Left kidney (tissue), 2 donors: ENCODE results near the gene TAGAP. TPM values are rescaled to one million over a fixed set of nuclear protein-coding genes. Genes with fewer than 3 reads are reported as not detected.

ENCODE experiments used
- DNase-seq: peaks from one replicate; pipeline ENCODE4 v3.0.0-alpha.2; 2013
- polyA plus RNA-seq: library from polyadenylated mRNA; unstranded; fragments of 120-200 nt; gene quantifications from one replicate; pipeline ENCODE4 v1.2.1, GENCODE V29; 2013; ENCODE audit not compliant: insufficient read length

Gene TAGAP
- polyA plus RNA-seq, 1 donor: 0.78 TPM

DNA sequence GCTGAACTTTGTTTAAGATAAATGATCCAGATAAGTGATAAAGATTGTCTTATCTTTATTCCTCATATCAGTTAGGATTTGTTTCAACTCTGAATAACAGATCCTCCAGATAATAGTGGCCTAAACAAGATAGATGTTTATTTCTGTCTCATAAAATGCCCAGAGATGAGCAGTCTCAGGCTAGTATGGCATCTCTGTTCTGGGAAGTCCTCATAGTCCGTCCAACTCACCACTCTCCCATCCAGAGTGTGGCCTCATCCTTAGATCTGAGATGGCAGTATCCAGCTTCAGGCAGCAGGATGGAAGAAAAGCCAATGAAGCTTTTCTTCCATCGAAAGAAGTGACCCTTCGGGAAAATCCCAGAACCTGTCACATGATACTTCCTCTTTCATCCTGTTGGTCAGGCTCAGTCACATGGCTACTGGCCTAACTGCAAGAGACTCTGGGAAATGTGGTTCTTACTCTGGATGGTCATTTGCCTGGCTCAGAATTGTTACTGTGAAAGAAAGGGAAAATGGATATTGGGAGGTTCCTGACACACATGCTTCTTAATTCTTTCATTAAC lies 29.4 kb upstream of the TAGAP start:
- DNase-seq: no peak

DNA sequence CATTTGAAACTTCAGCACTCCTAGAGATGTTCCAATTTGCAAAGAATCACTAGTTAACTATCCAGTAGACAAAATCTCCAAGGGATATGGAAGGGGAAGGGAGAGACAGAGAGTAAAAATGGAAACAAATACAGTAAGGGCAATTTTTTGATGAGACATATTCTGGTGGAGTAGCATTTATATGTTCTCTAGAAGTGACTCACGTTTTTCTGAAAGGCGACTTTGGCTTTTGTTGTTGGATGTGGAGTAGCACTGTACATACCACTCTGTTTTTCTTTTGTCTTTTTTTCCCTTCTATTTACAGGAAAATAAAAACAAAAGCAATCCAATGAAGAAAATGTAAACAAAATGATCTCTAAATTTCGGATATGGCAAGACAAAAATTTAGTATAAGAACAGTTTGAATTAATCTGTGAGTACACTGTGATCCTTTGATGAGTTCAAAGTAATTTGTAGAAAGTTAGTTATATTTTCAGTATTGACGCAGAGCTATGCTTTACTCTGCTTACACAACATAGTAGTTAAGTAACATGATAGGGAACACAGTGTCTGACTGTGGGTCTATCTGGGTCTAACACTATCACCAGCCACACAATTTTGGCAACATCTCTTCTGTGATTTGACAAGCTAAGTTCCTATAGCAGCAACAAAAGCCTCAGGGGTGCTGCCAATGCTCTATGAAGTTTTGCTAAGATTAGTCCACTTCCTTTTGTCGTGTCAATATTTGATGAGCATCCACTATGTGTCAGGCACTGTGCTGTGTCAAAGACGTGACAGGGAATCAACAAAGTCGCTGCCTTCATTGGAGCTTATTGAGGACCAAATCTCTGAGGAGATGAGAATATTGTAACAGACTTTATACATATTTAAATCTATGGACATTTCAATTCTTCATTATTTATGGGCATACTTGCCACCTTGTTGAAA lies 27.3 kb upstream of the TAGAP start:
- DNase-seq: no peak

DNA sequence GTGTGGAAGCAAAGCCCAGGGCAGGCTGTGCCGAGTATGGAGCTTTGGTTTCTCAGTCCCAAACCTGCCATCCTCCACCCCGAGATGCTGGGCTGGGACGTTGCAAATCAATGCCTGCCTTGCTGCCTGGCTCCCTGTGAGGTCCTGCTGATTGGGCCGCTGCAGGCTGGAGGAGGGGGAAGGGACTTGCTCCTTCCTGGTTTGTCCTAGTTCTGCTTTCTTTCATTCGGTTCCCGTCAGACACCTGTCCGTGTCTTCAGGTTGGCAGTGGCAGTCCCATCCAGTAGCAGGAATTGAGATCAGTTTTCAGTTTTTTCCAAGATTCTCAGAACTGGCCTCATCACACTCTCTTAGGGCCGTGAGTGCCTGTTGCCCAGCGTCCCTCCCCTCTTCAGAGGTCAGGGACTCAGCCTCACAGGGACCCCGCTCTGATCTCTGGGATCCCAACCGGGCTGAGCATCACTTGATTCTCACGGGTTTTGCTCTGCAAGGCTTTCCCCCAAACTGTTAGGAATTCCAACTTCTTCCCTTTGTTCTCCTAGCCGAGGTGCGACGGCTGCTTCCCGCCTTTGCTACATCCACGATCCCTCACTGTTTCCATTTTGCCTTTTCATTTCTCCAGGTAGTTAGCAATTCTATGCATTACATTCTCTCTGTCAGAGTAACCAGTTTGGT lies 24.2 kb upstream of the TAGAP start:
- DNase-seq: no peak

DNA sequence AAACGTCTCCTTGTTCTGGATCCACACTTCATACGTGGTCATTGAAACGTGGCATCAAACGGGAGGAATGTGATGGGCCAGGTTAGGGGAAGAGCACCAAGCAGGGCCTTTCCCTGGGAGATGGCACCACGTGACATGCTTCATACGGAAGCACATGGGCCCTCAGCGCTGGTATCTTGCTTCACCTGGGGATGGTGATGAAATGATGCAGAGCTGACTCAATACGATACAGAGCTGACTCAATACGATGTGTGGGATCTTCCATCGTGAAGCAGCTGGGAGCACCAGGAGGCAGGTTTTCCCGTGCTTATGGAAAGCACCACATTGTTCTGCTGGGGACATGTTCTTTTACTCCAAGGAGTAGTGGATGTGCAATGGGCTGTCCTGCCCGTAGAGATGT lies 22.5 kb upstream of the TAGAP start:
- DNase-seq: no peak

DNA sequence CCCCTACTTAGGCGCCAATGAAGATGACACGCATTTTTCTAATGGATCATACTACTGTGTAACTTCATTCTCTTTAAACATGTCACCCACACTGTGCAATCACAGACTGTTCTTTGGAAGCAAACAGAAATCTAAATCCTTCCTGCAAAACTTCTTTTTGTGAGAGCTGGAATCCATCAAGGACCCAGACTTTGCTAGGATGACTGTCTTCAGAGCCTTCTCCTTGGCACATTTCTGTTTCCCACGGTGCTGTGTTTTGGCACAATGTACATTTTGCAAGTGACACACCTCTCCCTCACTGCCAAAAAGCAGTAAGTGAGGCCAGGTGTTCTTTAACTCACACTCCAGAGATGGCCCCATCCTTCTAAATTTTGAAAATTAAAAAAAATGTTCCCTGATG lies 21.7 kb upstream of the TAGAP start:
- DNase-seq: no peak

DNA sequence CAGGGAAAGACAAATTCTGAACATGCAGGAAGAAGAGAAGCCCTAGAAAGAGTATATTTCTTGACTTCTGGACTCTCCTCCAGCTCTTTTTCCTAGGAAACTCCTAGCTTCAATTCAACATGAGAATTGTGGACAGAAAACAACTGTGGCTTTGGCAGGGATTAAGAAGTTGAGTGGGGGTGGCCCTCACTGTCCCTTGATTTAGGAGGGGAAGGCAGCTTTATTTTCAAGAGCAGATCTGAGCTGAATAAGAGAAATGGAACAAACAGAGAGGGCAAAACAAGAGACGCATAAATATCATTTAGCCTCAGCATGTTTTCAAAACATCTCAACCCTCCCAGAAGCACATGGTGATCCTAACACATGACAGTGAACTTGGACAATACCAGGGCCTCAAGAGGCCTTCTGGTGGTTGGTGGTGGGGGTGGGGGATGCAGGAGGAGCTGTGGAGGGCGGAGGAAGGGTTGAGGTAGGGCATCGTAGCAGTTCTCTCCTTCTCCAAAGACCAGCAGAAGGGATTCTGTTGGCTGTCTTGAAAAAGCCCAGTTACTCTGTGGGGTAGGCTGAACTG lies 21.1 kb upstream of the TAGAP start:
- DNase-seq: peak; percentile 64

DNA sequence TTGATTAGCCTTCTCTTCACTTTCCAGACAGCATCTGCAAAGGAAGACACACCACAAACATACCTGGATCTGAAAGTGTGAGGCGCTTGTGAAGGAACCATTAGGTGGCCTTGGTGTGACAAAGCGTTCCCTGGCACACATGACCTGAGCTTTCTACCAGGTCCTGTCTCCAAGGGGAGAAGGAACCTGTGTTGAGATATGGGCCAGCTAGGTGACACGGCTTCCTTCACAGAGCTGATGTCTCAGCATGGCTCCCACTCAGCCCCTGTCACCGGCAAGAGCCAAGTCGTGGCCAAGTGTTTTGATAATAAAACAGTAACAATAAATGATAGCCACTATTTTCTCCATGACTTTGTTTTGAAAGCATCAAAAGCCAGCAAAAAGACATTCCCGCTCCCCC lies 20.3 kb upstream of the TAGAP start:
- DNase-seq: no peak

DNA sequence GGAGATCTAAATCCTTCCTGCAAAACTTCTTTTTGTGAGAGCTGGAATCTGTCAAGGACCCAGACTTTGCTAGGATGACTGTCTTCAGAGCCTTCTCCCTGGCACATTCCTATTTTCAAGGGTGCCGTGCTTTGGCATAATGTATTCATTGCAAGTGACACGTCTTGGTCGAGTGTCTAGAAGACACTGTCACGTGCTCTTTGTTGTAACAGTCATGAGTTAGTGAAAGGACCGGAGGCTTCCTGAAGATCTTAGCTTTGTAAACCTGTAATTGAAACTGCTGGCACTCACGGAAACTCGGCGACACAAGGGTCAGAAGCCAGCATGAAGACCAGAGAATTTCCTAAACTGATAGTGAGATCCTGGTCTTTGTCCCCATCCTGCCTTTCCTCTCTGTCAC lies 19.7 kb upstream of the TAGAP start:
- DNase-seq: no peak

DNA sequence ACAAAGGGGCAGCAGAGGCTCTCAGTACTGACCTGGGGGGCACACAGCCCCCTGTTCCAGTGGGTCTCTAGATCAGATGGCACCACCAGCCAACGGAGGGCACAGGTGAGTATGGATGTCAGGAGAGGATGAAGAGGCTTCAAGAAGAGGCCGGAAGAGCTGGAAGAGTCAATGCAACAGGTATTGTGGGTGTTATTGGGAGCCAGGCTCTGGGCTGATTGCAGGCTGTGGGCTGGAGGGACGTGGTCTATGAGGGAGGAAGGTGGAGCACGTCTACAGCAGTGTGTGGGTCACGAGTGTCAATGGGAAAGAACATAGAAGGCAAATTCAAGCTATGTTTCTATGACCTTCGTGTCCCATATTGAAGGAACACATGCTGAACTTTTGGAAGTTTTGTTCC lies 18.8 kb upstream of the TAGAP start:
- DNase-seq: no peak

DNA sequence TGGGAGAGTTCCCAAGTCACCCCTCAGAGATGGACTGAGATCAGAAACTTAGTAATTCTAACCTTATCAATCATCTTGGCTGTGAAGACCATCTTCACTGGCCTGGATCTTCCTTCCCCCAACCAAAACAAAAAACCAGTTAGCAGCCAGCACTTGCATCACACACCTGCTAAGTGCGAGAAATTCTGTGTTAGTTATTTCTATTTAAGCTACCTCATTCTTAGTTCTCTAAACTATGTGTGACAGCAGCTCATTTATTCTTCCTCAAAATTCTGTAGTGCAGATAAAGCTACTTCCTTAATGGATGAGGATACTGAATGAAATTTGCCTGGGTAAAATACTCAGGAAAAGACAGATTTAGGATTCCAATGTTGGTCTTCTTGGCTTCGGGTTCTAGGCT lies 18.2 kb upstream of the TAGAP start:
- no peak for DNase-seq

DNA sequence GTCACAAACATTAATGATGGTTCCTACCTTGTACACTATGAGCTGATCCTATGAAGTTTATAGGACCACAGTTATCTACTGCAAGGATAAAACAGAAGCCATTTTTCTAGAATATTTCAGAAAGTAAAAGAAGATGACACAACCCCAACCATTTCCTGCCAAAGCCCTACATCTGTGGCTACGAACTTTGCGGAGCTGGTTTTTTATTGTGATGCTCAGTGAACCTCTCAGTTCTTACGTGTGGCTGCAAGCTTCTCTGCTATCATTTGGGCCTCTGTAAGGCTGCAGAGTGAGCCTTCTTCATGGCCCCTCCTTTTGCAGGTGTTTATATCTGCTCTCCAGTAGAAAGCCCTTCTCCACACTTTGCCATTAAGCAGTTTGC lies 17.8 kb upstream of the TAGAP start:
- DNase-seq: no peak

DNA sequence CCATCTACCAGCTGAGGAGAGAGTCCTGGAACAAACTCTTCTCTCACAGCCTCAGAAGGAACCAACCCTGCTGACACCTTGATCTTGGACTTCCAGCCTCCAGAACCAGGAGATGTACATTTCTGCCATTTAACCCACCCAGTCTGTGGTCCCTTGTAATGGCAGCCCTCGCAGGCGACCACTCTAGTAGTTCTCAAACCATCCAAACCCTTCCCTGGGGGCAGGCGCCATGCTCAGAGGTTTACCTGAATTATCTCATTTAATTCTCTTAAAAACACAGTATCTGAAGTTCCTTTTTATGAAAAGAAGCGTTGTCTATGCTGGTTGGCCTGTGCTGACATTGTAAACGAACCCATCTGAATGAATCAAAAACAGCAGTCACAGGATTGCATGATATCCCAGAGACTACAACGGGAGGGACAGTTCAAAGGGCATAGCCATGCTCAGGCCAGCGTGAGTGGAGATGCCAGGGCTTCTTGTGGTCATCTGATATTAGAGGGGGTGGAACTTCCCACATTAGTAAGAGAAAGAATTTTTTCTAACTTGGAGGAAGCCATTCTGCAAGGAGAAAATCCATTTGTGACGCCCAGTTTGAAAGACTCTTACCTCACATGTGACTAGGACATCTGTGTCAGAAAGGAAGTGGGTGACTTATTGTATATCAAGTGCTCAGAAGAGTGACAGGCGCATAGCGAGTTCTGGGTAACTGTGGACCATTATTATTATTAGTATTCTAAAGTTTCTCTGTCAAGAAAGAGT lies 17.2 kb upstream of the TAGAP start:
- no peak for DNase-seq

DNA sequence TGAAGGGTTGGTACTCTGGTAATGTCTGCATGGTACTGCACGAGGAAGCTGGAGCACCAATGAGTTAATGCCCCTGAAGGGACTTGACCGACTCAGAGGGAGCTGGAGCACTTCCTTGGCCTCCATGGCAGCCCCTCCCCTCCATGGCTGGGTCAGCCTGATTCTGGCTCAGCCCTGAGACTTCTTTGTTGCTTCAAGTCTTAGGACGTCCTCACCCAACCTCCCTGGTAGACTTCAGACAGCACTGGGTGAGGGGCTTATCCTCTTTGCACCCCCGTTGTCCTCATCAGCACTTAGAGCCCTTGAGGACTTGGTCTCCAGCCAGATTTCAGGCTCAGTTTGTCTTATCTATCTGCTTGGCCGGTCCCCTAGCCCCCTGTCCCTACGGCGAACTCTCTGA lies 16.4 kb upstream of the TAGAP start:
- DNase-seq: no peak

DNA sequence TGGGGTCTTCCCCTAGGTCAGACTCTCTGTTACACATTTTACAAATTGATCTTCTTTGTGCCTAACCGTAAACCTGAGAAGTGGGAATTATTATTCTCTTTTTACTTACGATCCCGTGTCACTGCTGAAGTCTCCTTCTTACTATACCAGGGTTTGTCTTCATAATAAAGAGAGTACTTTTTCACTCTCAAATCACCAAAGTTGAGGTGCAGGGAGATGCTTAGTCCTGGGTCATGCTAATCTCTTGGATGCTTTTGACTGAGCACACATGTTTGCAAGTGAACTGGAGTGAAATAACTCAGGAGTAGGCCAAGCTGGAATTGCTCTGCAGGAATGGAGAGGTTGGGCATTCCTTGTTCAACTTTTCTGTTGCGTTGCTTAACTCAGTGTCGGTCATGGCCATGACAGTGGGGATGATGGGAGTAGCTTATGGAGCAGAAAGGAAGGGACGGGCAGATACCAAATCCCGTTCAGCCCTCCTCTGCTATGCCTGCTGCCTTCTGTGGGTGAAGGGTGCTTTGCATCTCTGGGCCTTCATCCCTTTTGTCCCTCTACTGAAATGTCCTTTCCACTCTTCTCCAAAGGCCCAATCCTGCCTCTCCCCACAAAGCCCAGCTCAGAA lies 15.2 kb upstream of the TAGAP start:
- DNase-seq: no peak

DNA sequence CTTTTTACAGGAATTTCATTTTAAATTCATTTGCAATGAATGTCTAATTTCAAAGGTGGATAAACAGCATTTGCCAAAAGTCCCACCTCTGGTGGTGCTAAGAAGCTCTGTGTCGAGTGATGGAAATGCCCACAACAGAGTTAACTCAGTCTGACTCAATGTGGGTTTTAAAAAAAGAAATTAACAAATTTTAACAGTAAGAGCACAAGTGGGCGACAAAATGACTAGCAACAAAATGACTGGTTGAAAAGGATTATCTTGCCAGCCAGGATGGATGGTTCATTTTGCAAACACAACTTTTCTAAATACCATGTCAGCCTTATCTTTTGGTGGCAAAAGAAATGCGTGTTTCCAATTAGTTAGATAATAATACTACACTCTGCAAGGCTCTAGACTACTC lies 14.3 kb upstream of the TAGAP start:
- no peak for DNase-seq

DNA sequence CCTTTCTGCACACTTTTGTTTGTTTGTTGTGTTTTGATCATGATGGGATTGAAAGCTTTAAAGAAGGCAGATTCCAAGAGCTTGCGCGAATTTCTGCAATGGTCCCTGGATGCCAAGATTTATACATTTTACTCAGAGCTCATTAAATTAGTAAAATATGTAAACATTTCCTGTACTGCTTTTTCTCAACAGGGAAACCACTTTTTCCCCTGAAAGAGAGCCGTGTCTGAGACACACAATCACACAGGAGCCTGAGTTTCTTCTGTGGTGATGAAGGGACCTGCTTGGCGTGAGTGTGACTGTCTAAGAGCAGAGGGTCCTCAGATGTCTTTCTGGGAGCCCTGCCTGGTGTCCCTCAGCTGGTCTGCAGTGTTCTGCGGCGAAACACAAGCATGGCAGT lies 12.1 kb upstream of the TAGAP start:
- DNase-seq: no peak

DNA sequence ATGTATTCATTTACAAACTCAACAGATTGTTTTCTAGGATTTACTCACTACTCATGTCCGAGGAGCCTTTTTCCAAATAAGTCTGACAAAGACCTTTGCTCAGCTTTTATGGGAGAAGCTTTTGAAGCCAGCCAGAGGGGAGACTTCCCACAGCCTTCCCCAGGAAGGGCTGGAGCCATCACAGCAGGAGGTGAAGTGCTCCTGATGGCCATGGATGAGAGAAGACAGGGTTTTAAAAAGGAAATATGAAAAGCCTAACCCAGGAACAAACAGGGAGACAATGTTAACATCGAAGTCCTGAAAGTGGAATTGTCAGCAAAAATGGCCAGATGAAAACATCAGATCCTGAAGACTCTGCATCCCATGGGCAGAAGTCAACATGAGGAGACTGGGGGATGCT lies 11.6 kb upstream of the TAGAP start:
- DNase-seq: no peak

DNA sequence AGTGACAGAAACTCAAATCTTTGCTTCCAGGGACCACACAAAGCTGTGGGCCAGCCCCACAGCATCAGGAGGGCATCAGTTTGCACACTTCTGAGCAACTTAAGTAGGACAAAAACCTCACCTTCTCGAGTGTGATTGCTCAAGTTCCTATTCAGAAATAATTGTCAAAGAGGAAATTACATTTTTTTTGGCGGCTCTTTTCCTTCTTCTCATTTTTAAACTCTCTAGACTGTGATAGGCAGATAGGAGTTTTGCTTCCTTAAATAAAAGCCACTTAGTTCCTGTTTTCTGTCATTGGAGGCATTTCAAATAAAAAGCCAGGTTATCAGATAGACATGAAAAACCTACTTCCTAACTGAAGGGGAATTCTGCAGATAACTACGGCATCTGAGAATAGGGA lies 11.2 kb upstream of the TAGAP start:
- DNase-seq: no peak

DNA sequence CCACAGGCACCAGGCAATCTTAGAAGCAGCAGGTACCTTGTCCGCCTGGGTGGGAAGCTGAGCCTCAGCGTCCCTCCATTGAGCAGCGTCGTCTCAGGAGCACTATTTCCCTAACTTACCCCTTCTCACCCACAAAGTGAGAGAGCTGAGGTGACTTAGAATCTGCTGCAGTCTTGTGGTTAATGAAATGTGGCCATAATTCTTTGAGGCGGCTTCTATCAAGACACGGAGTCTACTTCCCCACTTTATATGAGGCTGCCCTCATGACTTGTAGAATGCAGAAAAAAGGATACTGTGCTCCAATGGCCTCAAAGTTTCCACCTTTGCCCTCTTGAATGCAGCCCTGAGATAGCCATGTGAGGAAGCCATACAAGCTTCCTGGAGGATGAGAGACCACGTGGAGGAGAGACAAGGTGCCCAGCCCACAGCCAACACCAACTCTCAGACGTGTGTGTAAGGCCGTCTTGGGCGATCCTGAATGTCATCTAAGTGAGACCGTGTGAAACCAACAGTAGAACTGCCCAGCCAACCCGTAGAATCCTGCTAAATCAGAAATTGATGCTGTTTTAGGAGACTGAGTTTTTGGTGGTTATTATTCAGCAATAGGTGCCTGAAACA lies 9.1 kb upstream of the TAGAP start:
- no peak for DNase-seq

DNA sequence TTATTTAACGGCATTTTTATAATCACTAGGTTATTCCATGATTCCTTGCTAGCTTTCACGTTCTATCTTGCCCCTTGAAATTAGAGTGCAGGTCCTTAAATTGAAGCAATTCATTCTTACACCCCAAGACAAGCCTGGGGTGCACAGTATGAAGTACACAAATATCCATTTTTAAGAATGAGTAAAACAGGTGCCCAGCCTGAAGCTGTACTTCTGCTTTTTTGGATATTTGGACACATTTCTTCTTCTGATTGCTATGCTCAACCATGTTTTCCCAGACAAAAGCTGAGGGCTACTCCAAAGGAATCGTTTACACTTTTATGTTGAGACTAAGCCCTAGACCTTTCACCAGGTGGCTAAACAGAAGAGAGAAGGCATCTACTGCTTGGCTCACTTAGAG lies 7.9 kb upstream of the TAGAP start:
- DNase-seq: no peak

DNA sequence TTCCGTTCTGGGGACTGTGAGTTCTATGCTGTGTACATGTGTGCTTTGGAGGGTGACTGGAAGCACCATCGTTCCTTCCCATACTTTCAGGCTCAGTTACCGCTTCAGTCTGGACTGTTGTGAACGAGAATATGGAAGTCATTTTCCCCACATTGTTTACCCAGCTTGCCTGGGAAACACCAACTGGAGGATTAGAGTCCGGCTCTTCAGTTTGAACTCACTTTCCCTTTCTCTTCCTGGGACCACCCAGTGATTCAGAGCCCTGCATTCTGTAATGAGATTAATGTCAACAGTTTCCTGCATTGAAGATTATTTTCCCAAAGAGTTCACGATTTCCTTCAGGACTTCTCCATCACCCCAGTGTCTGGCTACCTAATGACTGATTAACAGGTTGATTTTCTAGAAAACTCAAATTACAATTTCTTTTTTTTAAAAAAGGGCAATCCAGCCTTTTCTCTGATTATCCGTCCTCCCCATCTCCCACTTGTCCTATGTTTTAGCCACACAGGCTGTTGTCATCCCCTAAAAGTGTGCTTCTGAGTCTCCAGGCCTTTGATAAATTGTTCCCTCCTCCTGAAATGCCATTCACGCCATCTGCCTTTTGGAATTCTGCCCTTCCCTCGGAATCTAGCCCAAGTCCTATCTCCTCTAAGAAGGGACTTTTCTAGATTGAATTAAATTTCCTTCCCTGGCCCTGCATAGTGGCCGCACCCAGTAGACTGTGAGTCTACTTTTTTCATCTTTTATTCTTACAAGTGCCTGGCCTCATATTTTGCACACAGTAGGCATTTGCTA lies 3.3 kb upstream of the TAGAP start:
- DNase-seq: no peak
